HepG2 (cell line): Measurements from ENCODE around the gene ENO2. TPM values are rescaled to one million over a fixed set of nuclear protein-coding genes. Genes with fewer than 3 reads are reported as not detected.

ENCODE experiments used
- CEBPG ChIP-seq: IDR thresholded peaks from 2 replicates; pipeline ENCODE4 v1.6.1; 2016
- ETS1 ChIP-seq: sonication (generic); formaldehyde crosslinking; IDR thresholded peaks from 2 replicates; pipeline ENCODE4 v1.4.0; 2020; ENCODE audit warnings: missing genetic modification reagents
- HNF1B ChIP-seq: sonication (generic); formaldehyde crosslinking; IDR thresholded peaks from 2 replicates; pipeline ENCODE4 v1.5.1; 2020; ENCODE audit warnings: mild to moderate bottlenecking, moderate library complexity, missing genetic modification reagents
- HOXD1 ChIP-seq: sonication (generic); formaldehyde crosslinking; IDR thresholded peaks from 2 replicates; pipeline ENCODE4 v1.5.0; 2020; ENCODE audit warnings: missing genetic modification reagents
- NCOA1 ChIP-seq: sonication (generic); formaldehyde crosslinking; IDR thresholded peaks from 2 replicates; pipeline ENCODE4 v1.9.0; 2021; ENCODE audit warnings: missing genetic modification reagents
- NFATC3 ChIP-seq: sonication (generic); formaldehyde crosslinking; IDR thresholded peaks from 2 replicates; pipeline ENCODE4 v1.5.1; 2020; ENCODE audit warnings: mild to moderate bottlenecking, missing genetic modification reagents
- NFIB ChIP-seq: sonication (generic); formaldehyde crosslinking; IDR thresholded peaks from 2 replicates; pipeline ENCODE4 v1.9.0; 2021; ENCODE audit warnings: missing genetic modification reagents, mild to moderate bottlenecking, borderline replicate concordance
- NFYB ChIP-seq: sonication (generic); formaldehyde crosslinking; IDR thresholded peaks from 2 replicates; pipeline ENCODE4 v1.4.0; 2020; ENCODE audit warnings: missing genetic modification reagents
- SAFB2 ChIP-seq: sonication (generic); formaldehyde crosslinking; IDR thresholded peaks from 2 replicates; pipeline ENCODE4 v1.5.1; 2020; ENCODE audit warnings: missing genetic modification reagents, low read depth, mild to moderate bottlenecking, borderline replicate concordance
- SRSF4 ChIP-seq: fragments of 200-400 bp; formaldehyde crosslinking; IDR thresholded peaks from one replicate; pipeline ENCODE4 v1.6.1; 2018; ENCODE audit warnings: mild to moderate bottlenecking, low read depth, low read length, moderate library complexity; ENCODE audit not compliant: poor library complexity, severe bottlenecking
- TBP ChIP-seq: sonication (generic); formaldehyde crosslinking; IDR thresholded peaks from 2 replicates; pipeline ENCODE4 v1.5.0; 2020; ENCODE audit warnings: missing genetic modification reagents
- ZBTB26 ChIP-seq: IDR thresholded peaks from 2 replicates; pipeline ENCODE4 v1.6.1; 2016; ENCODE audit warnings: missing compliant biosample characterization, missing genetic modification reagents, borderline replicate concordance
- ZFY ChIP-seq: sonication (generic); formaldehyde crosslinking; IDR thresholded peaks from 2 replicates; pipeline ENCODE4 v1.4.0; 2020; ENCODE audit warnings: missing genetic modification reagents
- ZFYVE20 ChIP-seq: sonication (generic); formaldehyde crosslinking; IDR thresholded peaks from 2 replicates; pipeline ENCODE4 v1.8.0; 2023; ENCODE audit warnings: low read depth, mild to moderate bottlenecking, moderate library complexity, missing genetic modification reagents, borderline replicate concordance
- ZNF574 ChIP-seq: sonication (generic); formaldehyde crosslinking; IDR thresholded peaks from 2 replicates; pipeline ENCODE4 v1.4.0; 2020; ENCODE audit warnings: missing genetic modification reagents
- ZNF687 ChIP-seq: sonication (generic); formaldehyde crosslinking; IDR thresholded peaks from 2 replicates; pipeline ENCODE4 v1.5.1; 2020; ENCODE audit warnings: mild to moderate bottlenecking, missing genetic modification reagents, moderate library complexity
- ZNF792 ChIP-seq: IDR thresholded peaks from 2 replicates; pipeline ENCODE4 v1.6.1; 2016
- polyA plus RNA-seq, 8 experiments: library from polyadenylated mRNA; depleted of rRNA in 3 of 8; stranded (reverse) in 7 of 8; unstranded in 1 of 8; fragments of >200 nt; fragmentation: Illumina TruSeq in 4 of 8; extraction: Trizol in 4 of 8; gene quantifications; 2 replicates each; pipeline versions ENCODE4 v1.2.1 to v1.2.3, GENCODE V29; 2011 to 2016; ENCODE audit warnings: low read depth in 4 of 8, missing spikeins in 1 of 8, mixed read lengths in 1 of 8; ENCODE audit not compliant: insufficient read depth in 1 of 8
- total RNA-seq, 5 experiments: library from RNA; depleted of rRNA; stranded (reverse); fragments of >200 nt; fragmentation: Illumina TruSeq; extraction: Trizol; gene quantifications; 2 replicates each; pipeline ENCODE4 v1.2.3, GENCODE V29; 2016; ENCODE audit warnings: low read depth in 1 of 5

ENO2 gene
- total and polyA plus RNA-seq, 2 of the 13 experiments (the other 11 are each of a cell fraction or from before 2014, with no cell fraction given): 19.3 to 136 TPM

GRCh38 chr12:6962285-6963015 lies 48.1 kb downstream of the ENO2 start (continued):
- TF ChIP-seq ZBTB26 (CRISPR knock-in tag) (no peak), ETS1 (no peak), SRSF4 (no peak), ZNF687 (peak; percentile 29; the same call in 1 of the 2 replicates), NFATC3 (CRISPR knock-in tag) (no peak), ZFYVE20 (CRISPR knock-in tag) (no peak), NFYB (no peak), HNF1B (no peak), NFIB (CRISPR knock-in tag) (no peak), NCOA1 (no peak), TBP (no peak), ZNF574 (CRISPR knock-in tag) (no peak), ZFY (CRISPR knock-in tag) (peak; percentile 27; the same call in 1 of the 2 replicates), ZNF792 (0 out of 2 replicates have a peak, but pooled peaks have one; percentile 12), HOXD1 (CRISPR knock-in tag) (no peak), CEBPG (peak; percentile 73), SAFB2 (CRISPR knock-in tag) (no peak)
